Thyroid gland (tissue), 4 donors: Measurements from ENCODE around the gene SPEM3. TPM values are rescaled to one million over a fixed set of nuclear protein-coding genes. Genes with fewer than 3 reads are reported as not detected.

Experiments
- DNase-seq, 2 donors: peaks; one replicate each; pipeline ENCODE4 v3.0.0-alpha.2; 2019
- H3K27ac ChIP-seq, 3 donors: fragments of 200-600 bp; sonication (generic); 1 replicate in 2 of 3; 2 replicates in 1 of 3; pipeline ENCODE4 v1.5.1; 2016 to 2019; ENCODE audit warnings: mild to moderate bottlenecking in 1 of 3, moderate library complexity in 1 of 3
- H3K27me3 ChIP-seq: fragments of 200-600 bp; sonication (generic); one replicate; pipeline ENCODE4 v1.5.1; 2019
- H3K36me3 ChIP-seq, 2 donors: fragments of 200-600 bp; sonication (generic); one replicate each; pipeline ENCODE4 v1.5.1; 2016 to 2019
- H3K4me1 ChIP-seq, 2 donors: fragments of 200-600 bp; sonication (generic); one replicate each; pipeline ENCODE4 v1.5.1; 2017 to 2019
- H3K4me3 ChIP-seq, 3 donors: fragments of 200-600 bp; sonication (generic); replicated peaks in 1 of 3; 1 replicate in 2 of 3; 2 replicates in 1 of 3; pipeline ENCODE4 v1.5.1; 2016; ENCODE audit warnings: mild to moderate bottlenecking in 1 of 3
- H3K9me3 ChIP-seq: fragments of 200-600 bp; sonication (generic); one replicate; pipeline ENCODE4 v1.5.1; 2017
- CTCF ChIP-seq, 6 experiments: fragments of 200-600 bp in 3 of 6; fragments of 450-650 bp in 3 of 6; sonication (generic) in 3 of 6; IDR thresholded peaks; one replicate each; pipeline ENCODE4 v1.5.1; 2016 to 2019; ENCODE audit warnings: antibody characterized with exemption in 6 of 6, mild to moderate bottlenecking in 2 of 6, inconsistent platforms in 1 of 6, moderate library complexity in 1 of 6
- POLR2A ChIP-seq, 2 donors: fragments of 450-650 bp; IDR thresholded peaks; one replicate each; pipeline ENCODE4 v1.6.1; 2017; ENCODE audit warnings: antibody characterized with exemption in 2 of 2, mild to moderate bottlenecking in 2 of 2, moderate library complexity in 1 of 2
- WGBS, 2 donors: methylation state at CpG; one replicate each; pipeline ENCODE4 v1.1.5; 2017; 5-methylcytosine and 5-hydroxymethylcytosine counted together
- intact Hi-C: fragments of 100-400 bp; cut with DNase I; formaldehyde crosslinking; loops from one replicate; pipeline ENCODE4 v1.15.1; 2023
- total RNA-seq, 4 donors: library from RNA; depleted of rRNA; stranded (reverse); fragments of >200 nt; gene quantifications; one replicate each; pipeline ENCODE4 v1.2.3, GENCODE V29; 2016

The SPEM3 gene
- total RNA-seq, 4 donors from 2014 or later: not detected

GRCh38 chr17:7389924-7390910 is 38.4 kb upstream of the SPEM3 start:
- intact Hi-C loops: no loop called here
- H3K36me3 ChIP-seq: peaks cover 8 to 13% of the 10 kb centered on the region in 2 donors
- WGBS, 2 donors: 90 to 97% methylated on average over 11 to 18 of the region's 19 CpGs

DNA sequence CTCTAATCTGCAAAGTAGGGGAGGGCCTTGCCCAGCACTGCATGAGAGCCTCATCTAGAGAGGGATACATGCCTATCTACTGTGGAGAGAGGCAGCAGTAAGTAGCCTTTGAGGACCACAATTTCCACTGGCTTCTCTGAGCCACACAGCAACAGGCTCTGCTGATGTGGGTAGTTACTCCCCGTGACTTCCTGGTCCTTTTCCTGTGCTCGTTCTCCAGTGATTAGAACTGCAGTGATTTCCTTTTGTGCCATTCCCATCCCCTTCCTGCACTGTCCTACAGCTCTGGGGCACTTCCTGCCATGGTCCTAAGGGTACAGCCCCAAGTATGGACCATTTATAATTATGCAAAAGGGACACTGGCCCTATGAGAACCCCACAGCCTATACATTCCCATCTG is 37.4 kb upstream of the SPEM3 start:
- H3K4me1 ChIP-seq: peaks cover 11 to 18% of the 10 kb centered on the region in 2 donors
- no peak overlapping the region for H3K27ac ChIP-seq
- no peaks in the 10 kb centered on the region for H3K9me3 ChIP-seq
- H3K36me3 ChIP-seq: peaks cover 8 to 13% of the 10 kb centered on the region in 2 donors
- intact Hi-C loops: no loop called here
- WGBS, 2 donors: 68 to 86% methylated on average over 2 of the region's 2 CpGs
- no peak overlapping the region for H3K4me3 ChIP-seq
- DNase-seq: no peak
- no peak for TF ChIP-seq CTCF (IDR thresholded peaks at IDR 0.05)
- TF ChIP-seq POLR2A (IDR thresholded peaks at IDR 0.05): no peak
- H3K27me3 ChIP-seq: no peaks in the 10 kb centered on the region

More at GRCh38 chr17:7389924-7390910, 38.4 kb upstream of the SPEM3 start:
- Histone ChIP-seq H3K9me3 (no peaks in the 10 kb centered on the region), H3K27ac (no peak overlapping the region), H3K4me3 (no peak overlapping the region), H3K4me1 (peaks cover 9 to 16% of the 10 kb centered on the region in 2 donors), H3K27me3 (no peaks in the 10 kb centered on the region)
- no peak for TF ChIP-seq POLR2A (IDR thresholded peaks at IDR 0.05)
- no peak for TF ChIP-seq CTCF (IDR thresholded peaks at IDR 0.05)
- DNase-seq: no peak

DNA sequence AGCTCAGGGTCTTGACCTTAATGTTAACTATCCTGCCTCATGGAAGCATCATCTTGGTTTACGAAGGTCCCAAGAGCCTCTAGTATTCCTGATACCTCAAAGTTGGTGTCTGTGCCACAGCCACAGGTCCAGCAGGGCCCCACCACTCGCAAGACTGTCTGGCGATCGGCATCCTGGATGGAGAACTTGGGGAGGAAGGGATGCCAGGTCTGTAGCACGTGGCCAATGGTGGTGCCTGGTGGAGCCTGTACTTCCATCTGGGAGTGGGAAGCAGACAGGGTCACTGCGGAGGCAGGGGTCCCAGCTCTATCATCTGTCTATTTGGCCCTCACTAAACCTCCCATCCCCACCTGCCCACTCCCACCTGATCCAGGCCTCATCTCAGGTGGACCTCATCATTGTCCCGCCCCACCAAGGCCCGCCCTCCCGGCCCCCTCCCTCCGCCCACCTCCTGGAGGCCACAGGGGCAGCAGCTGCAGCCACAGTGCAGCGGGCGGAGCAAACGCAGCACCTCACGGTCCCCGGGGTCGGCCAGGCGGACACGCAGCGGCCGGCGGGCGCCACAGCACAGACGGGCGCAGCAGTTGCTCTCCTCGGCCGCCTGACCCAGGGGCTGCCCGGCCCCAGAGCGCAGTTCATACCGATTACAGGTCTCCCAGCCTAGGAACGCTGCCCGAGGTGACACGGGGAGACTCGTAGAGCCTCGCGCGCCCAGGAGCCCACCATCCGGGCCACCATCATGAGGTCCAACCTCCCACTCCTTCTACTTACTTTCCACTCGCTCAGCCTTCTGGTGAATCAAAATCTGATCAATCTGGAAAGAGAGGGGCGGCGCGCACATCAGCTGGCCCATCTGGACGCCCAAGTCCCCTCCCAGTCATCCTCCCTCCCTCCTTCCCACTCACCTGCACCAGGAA is 35.7 kb upstream of the SPEM3 start:
- Histone ChIP-seq H3K4me3 (peak overlapping the region in 1 of 3 donors; percentile 79), H3K27ac (peak overlapping the region in 2 of 3 donors; percentile 18 to 93)
- no peak for DNase-seq

More for the DNA sequence above, 35.7 kb upstream of the SPEM3 start:
- TF ChIP-seq POLR2A (IDR thresholded peaks at IDR 0.05): no peak
- TF ChIP-seq CTCF (IDR thresholded peaks at IDR 0.05): no peak
- intact Hi-C loops: no loop called here
- no peaks in the 10 kb centered on the region for H3K27me3 ChIP-seq
- 64 to 66% methylated on average over 23 to 33 of the region's 42 CpGs for WGBS, 2 donors
- no peaks in the 10 kb centered on the region for H3K9me3 ChIP-seq
- peaks cover 11 to 18% of the 10 kb centered on the region in 2 donors for H3K4me1 ChIP-seq
- H3K36me3 ChIP-seq: peaks cover 8 to 13% of the 10 kb centered on the region in 2 donors
